Prostate gland (tissue), 2 donors: ENCODE data around the gene TFF1. TPM values are rescaled to one million over a fixed set of nuclear protein-coding genes. Genes with fewer than 3 reads are reported as not detected.
"Not testable (repeated sequence)": the region's sequence is repeated elsewhere in the genome, so short reads cannot be mapped to it uniquely, and the experiment has no call there.

Experiments used
- DNase-seq: peaks from one replicate; pipeline ENCODE4 v3.0.0-alpha.2; 2019; ENCODE audit warnings: low spot score
- H3K27ac ChIP-seq, 2 donors: fragments of 200-600 bp; sonication (generic); 2 replicates each; pipeline ENCODE4 v1.5.1; 2017 to 2019
- H3K27me3 ChIP-seq: fragments of 200-600 bp; sonication (generic); replicated peaks from 2 replicates; pipeline ENCODE4 v1.5.1; 2019; ENCODE audit not compliant: insufficient read depth
- H3K36me3 ChIP-seq, 2 donors: fragments of 200-600 bp; sonication (generic); 1 replicate in 1 of 2; 2 replicates in 1 of 2; pipeline versions ENCODE4 v1.5.1 to v1.8.1; 2017 to 2019
- H3K4me1 ChIP-seq: fragments of 200-600 bp; sonication (generic); replicated peaks from 2 replicates; pipeline ENCODE4 v1.5.1; 2019
- H3K4me3 ChIP-seq, 2 donors: fragments of 200-600 bp; sonication (generic); 2 replicates each; pipeline ENCODE4 v1.5.1; 2017 to 2019
- H3K9me3 ChIP-seq: fragments of 200-600 bp; sonication (generic); 2 replicates; pipeline ENCODE4 v1.5.1; 2017
- CTCF ChIP-seq, 4 experiments: fragments of 200-600 bp in 2 of 4; fragments of 450-650 bp in 2 of 4; sonication (generic) in 2 of 4; IDR thresholded peaks; 1 replicate in 3 of 4; 2 replicates in 1 of 4; pipeline ENCODE4 v1.5.1; 2016 to 2019; ENCODE audit warnings: antibody characterized with exemption in 4 of 4, mild to moderate bottlenecking in 2 of 4, moderate library complexity in 2 of 4
- POLR2A ChIP-seq: fragments of 450-650 bp; IDR thresholded peaks from one replicate; pipeline ENCODE4 v1.6.1; 2016; ENCODE audit warnings: antibody characterized with exemption, mild to moderate bottlenecking
- POLR2AphosphoS5 ChIP-seq: sonication (generic); formaldehyde crosslinking; IDR thresholded peaks from one replicate; pipeline ENCODE4 v1.6.1; 2017; ENCODE audit warnings: antibody characterized with exemption
- WGBS: methylation state at CpG from one replicate; pipeline ENCODE4 v1.1.5; 2018; 5-methylcytosine and 5-hydroxymethylcytosine counted together
- intact Hi-C: fragments of 100-400 bp; cut with DNase I; formaldehyde crosslinking; loops from one replicate; pipeline ENCODE4 v1.14.2; 2022
- total RNA-seq, 2 donors: library from RNA; depleted of rRNA; stranded (reverse); fragments of >200 nt; gene quantifications; one replicate each; pipeline ENCODE4 v1.1.0, GENCODE V29; 2016

The TFF1 gene
- total RNA-seq, 2 donors from 2014 or later: 4.7 to 16.2 TPM

GRCh38 chr21:42409366-42409765 is 43.0 kb upstream of the TFF1 start:
- Histone ChIP-seq H3K36me3 (no peaks in the 10 kb centered on the region), H3K27me3 (no peaks in the 10 kb centered on the region), H3K9me3 (no peaks in the 10 kb centered on the region), H3K4me1 (no peaks in the 10 kb centered on the region), H3K27ac (no peak overlapping the region), H3K4me3 (no peak overlapping the region)
- no peak for DNase-seq
- TF ChIP-seq CTCF (IDR thresholded peaks at IDR 0.05): no peak
- TF ChIP-seq POLR2AphosphoS5: no peak
- no peak for TF ChIP-seq POLR2A
- WGBS: 74% methylated on average over 7 of the region's 7 CpGs
- intact Hi-C loops: no loop called here

DNA sequence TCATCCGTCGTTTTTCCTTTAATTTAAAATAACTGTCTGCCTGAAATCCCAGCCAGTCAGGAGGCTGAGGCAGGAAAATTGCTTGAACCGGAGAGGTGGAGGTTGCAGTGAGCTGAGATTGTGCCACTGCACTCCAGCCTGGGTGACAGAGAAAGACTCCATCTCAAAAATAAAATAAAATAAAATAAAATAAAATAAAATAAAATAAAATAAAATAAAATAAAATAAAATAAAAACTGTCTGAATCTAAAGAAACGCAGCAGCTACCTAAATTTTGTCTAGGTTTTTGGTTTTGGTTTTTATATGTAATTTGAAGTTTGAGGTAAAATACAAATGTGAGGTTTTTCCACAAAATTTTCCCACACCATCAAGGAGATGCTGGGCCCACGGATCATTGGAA is 42.4 kb upstream of the TFF1 start:
- H3K9me3 ChIP-seq, H3K4me1 ChIP-seq, H3K36me3 ChIP-seq, DNase-seq, H3K4me3 ChIP-seq, intact Hi-C loops, H3K27me3 ChIP-seq, H3K27ac ChIP-seq: not testable (repeated sequence)
- 81% methylated on average over 5 of the region's 5 CpGs for WGBS

DNA sequence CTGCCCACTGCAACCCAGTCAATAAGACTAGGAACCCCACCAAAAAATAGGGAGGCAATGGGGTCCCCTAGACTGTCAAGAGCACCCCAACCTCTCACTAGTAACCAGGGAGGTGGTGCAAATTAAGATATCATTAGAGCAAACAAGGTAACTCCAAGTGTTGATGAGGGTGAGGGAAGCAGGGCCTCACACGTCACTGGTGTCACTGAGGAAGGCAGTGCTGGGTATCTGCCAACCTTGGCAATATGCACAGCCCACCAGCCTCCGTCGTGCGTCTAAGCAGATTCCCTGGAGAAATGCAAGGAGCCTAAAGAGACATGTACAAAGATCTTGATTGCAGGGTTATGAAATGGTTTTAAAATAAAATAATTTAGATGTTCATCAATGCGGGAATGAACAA is 41.1 kb upstream of the TFF1 start:
- H3K9me3 ChIP-seq: no peaks in the 10 kb centered on the region
- no peak overlapping the region for H3K27ac ChIP-seq
- H3K4me3 ChIP-seq: no peak overlapping the region
- no peaks in the 10 kb centered on the region for H3K36me3 ChIP-seq
- no peaks in the 10 kb centered on the region for H3K4me1 ChIP-seq
- 76% methylated on average over 5 of the region's 5 CpGs for WGBS
- TF ChIP-seq POLR2A (no peak), POLR2AphosphoS5 (no peak), CTCF (IDR thresholded peaks at IDR 0.05) (no peak)
- intact Hi-C loops: no loop called here
- no peak for DNase-seq
- H3K27me3 ChIP-seq: no peaks in the 10 kb centered on the region

- no peak for TF ChIP-seq CTCF (IDR thresholded peaks at IDR 0.05)
- no peak for TF ChIP-seq POLR2AphosphoS5
- TF ChIP-seq POLR2A: no peak
- Histone ChIP-seq H3K9me3 (no peaks in the 10 kb centered on the region), H3K36me3 (no peaks in the 10 kb centered on the region), H3K27ac (no peak overlapping the region), H3K4me3 (no peak overlapping the region), H3K4me1 (no peaks in the 10 kb centered on the region), H3K27me3 (no peaks in the 10 kb centered on the region)
- WGBS: 87% methylated on average over 7 of the region's 7 CpGs
- no peak for DNase-seq
- intact Hi-C loops: no loop called here
Observed at GRCh38 chr21:42406866-42407265, 40.5 kb upstream of the TFF1 start.

DNA sequence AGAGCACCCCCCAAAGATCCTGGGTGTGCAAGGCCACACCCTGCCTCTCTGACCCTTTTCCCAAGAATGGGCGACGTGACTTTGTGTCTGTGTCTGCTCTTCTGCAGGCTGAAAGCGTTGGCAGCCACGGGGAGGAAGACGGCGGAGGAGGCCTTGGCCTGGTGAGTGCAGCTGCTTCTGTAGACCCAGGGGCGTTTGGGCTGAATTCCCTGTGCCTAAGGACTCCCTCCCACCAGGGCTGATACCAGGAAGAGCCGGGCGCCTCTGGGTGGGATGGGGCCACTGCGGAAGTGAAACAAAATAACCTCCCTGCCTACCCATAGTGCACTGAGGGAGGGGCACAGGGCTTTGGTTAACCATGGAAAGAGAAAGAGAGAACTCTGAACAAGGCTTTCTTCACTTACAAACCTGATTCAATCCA is 39.9 kb upstream of the TFF1 start:
- no peak overlapping the region for H3K4me3 ChIP-seq
- H3K27ac ChIP-seq: no peak overlapping the region
- no peaks in the 10 kb centered on the region for H3K4me1 ChIP-seq
- no peaks in the 10 kb centered on the region for H3K36me3 ChIP-seq
- no peaks in the 10 kb centered on the region for H3K27me3 ChIP-seq
- intact Hi-C loops: no loop called here
- TF ChIP-seq POLR2AphosphoS5 (no peak), CTCF (IDR thresholded peaks at IDR 0.05) (no peak), POLR2A (no peak)
- H3K9me3 ChIP-seq: no peaks in the 10 kb centered on the region
- WGBS: 84% methylated on average over 10 of the region's 10 CpGs
- DNase-seq: no peak
